ENCODE data around the gene SIT1. TPM values are rescaled to one million over a fixed set of nuclear protein-coding genes. Genes with fewer than 3 reads are reported as not detected.

Gene SIT1
- total RNA-seq, 1 donor from 2014 or later, result not detected

GRCh38 chr9:35685506-35685905, 34.8 kb upstream of the SIT1 start:
- FAIRE-seq, result no peak
- H3K4me3 ChIP-seq (ENCODE audit: low read depth, low read length), result no peak overlapping the region

GRCh38 chr9:35684921-35685320, 34.2 kb upstream of the SIT1 start:
- no peak for TF ChIP-seq CTCF (IDR thresholded peaks at IDR 0.05; ENCODE audit: insufficient read depth, low read length, severe bottlenecking)
- no peak for FAIRE-seq
- H3K36me3 ChIP-seq (ENCODE audit: control insufficient read depth, insufficient read depth, low read length), result peaks cover 20% of the 10 kb centered on the region
- no peak overlapping the region for H3K4me3 ChIP-seq (ENCODE audit: low read depth, low read length)
- DNase-seq (ENCODE audit: low read depth), result no peak
- H3K27me3 ChIP-seq (ENCODE audit: control insufficient read depth, insufficient read depth, low read length), result no peaks in the 10 kb centered on the region

More at GRCh38 chr9:35685506-35685905, 34.8 kb upstream of the SIT1 start:
- DNase-seq (ENCODE audit: low read depth), result no peak
- Histone ChIP-seq H3K36me3 (ENCODE audit: control insufficient read depth, insufficient read depth, low read length) (peaks cover 20% of the 10 kb centered on the region), H3K27me3 (ENCODE audit: control insufficient read depth, insufficient read depth, low read length) (no peaks in the 10 kb centered on the region)
- no peak for TF ChIP-seq CTCF (IDR thresholded peaks at IDR 0.05; ENCODE audit: insufficient read depth, low read length, severe bottlenecking)

GRCh38 chr9:35683323-35683722, 32.6 kb upstream of the SIT1 start:
- DNase-seq (ENCODE audit: low read depth) (no peak), FAIRE-seq (no peak)
- TF ChIP-seq CTCF (IDR thresholded peaks at IDR 0.05; ENCODE audit: insufficient read depth, low read length, severe bottlenecking), result no peak
- H3K36me3 ChIP-seq (ENCODE audit: control insufficient read depth, insufficient read depth, low read length), result peaks cover 20% of the 10 kb centered on the region
- no peaks in the 10 kb centered on the region for H3K27me3 ChIP-seq (ENCODE audit: control insufficient read depth, insufficient read depth, low read length)
- H3K4me3 ChIP-seq (ENCODE audit: low read depth, low read length), result no peak overlapping the region

GRCh38 chr9:35682520-35683315, 32.0 kb upstream of the SIT1 start:
- Histone ChIP-seq H3K27me3 (ENCODE audit: control insufficient read depth, insufficient read depth, low read length) (no peaks in the 10 kb centered on the region), H3K4me3 (ENCODE audit: low read depth, low read length) (no peak overlapping the region), H3K36me3 (ENCODE audit: control insufficient read depth, insufficient read depth, low read length) (peaks cover 19% of the 10 kb centered on the region)
- FAIRE-seq, result peak; percentile 13
- TF ChIP-seq CTCF (IDR thresholded peaks at IDR 0.05; ENCODE audit: insufficient read depth, low read length, severe bottlenecking), result no peak
- no peak for DNase-seq (ENCODE audit: low read depth)

GRCh38 chr9:35682051-35682450, 31.3 kb upstream of the SIT1 start:
- FAIRE-seq, result no peak
- Histone ChIP-seq H3K4me3 (ENCODE audit: low read depth, low read length) (no peak overlapping the region), H3K27me3 (ENCODE audit: control insufficient read depth, insufficient read depth, low read length) (no peaks in the 10 kb centered on the region), H3K36me3 (ENCODE audit: control insufficient read depth, insufficient read depth, low read length) (peaks cover 15% of the 10 kb centered on the region)
- DNase-seq (ENCODE audit: low read depth), result no peak
- no peak for TF ChIP-seq CTCF (IDR thresholded peaks at IDR 0.05; ENCODE audit: insufficient read depth, low read length, severe bottlenecking)
